Activated naive CD8-positive, alpha-beta T cell treated with anti-CD3 and anti-CD28 coated beads, Interleukin-2, amount 50 U/mL, for 24 hours (primary cell): ENCODE measurements around the gene CYP27B1.

Source experiments
- ATAC-seq: fragments of 150-1000 bp; cut with Tn5 transposase; one replicate; pipeline ENCODE4 v1.10.0; 2021
- DNase-seq: peaks from one replicate; pipeline ENCODE4 v3.0.0; 2021
- H3K27ac Mint-ChIP-seq: one replicate; pipeline ENCODE4 v1.8.0; 2021; ENCODE audit warnings: mild to moderate bottlenecking, mixed read lengths
- H3K27me3 Mint-ChIP-seq: one replicate; pipeline ENCODE4 v1.8.0; 2021; ENCODE audit warnings: mixed read lengths
- H3K36me3 Mint-ChIP-seq: one replicate; pipeline ENCODE4 v1.8.0; 2021; ENCODE audit warnings: low read depth, mixed read lengths
- H3K4me1 Mint-ChIP-seq: one replicate; pipeline ENCODE4 v1.8.0; 2021; ENCODE audit warnings: mixed read lengths
- H3K4me3 Mint-ChIP-seq: one replicate; pipeline ENCODE4 v1.8.0; 2021; ENCODE audit warnings: mild to moderate bottlenecking, moderate library complexity, mixed read lengths
- H3K9me3 Mint-ChIP-seq: one replicate; pipeline ENCODE4 v1.8.0; 2021; ENCODE audit warnings: mixed read lengths

The CYP27B1 gene

GRCh38 chr12:57754411-57755193 is 12.3 kb downstream of the CYP27B1 start, which contains the start of gene MARCHF9:
Gene MARCHF9 (plus strand): TSS chr12:57755103. CDS start chr12:57755529, 426 bp downstream.
- Mint-ChIP-seq H3K27me3 (peaks cover 3% of the 10 kb centered on the region), H3K27ac (peak within 1 kb of the TSS; percentile 21), H3K4me1 (peaks cover 61% of the 10 kb centered on the region), H3K4me3 (peak within 1 kb of the TSS; percentile 80), H3K36me3 (peaks cover 29% of the 10 kb centered on the region), H3K9me3 (no peaks in the 10 kb centered on the region)
- ATAC-seq: peak; percentile 53
- DNase-seq: peak; percentile 84

- no peaks in the 10 kb centered on the region for H3K9me3 Mint-ChIP-seq
- H3K36me3 Mint-ChIP-seq: peaks cover 34% of the 10 kb centered on the region
- peaks cover 62% of the 10 kb centered on the region for H3K4me1 Mint-ChIP-seq
- ATAC-seq (no peak), DNase-seq (no peak)
- peaks cover 3% of the 10 kb centered on the region for H3K27me3 Mint-ChIP-seq
- H3K27ac Mint-ChIP-seq: peak overlapping the region; percentile 21
- peak overlapping the region; percentile 80 for H3K4me3 Mint-ChIP-seq
These were observed 13.0 kb downstream of the CYP27B1 start for GRCh38 chr12:57753756-57754337.

- peaks cover 66% of the 10 kb centered on the region for H3K4me1 Mint-ChIP-seq
- H3K4me3 Mint-ChIP-seq: peak overlapping the region; percentile 96
These were observed 14.2 kb downstream of the CYP27B1 start for GRCh38 chr12:57752668-57753000.

GRCh38 chr12:57751788-57752667 is 14.8 kb downstream of the CYP27B1 start, which contains the start of gene CDK4:
Gene CDK4 (minus strand): TSS chr12:57752310. CDS start chr12:57751717, 593 bp downstream.
- peaks cover 41% of the 10 kb centered on the region for H3K36me3 Mint-ChIP-seq
- peaks cover 65% of the 10 kb centered on the region for H3K4me1 Mint-ChIP-seq
- H3K4me3 Mint-ChIP-seq: peak within 1 kb of the TSS; percentile 96
- DNase-seq (peak; percentile 98), ATAC-seq (peak; percentile 77)
- H3K9me3 Mint-ChIP-seq: no peaks in the 10 kb centered on the region
- H3K27me3 Mint-ChIP-seq: peaks cover 3% of the 10 kb centered on the region
- H3K27ac Mint-ChIP-seq: peak within 1 kb of the TSS; percentile 96

More at GRCh38 chr12:57752668-57753000, 14.2 kb downstream of the CYP27B1 start:
- Mint-ChIP-seq H3K36me3 (peaks cover 36% of the 10 kb centered on the region), H3K27ac (peak overlapping the region; percentile 96), H3K9me3 (no peaks in the 10 kb centered on the region), H3K27me3 (peaks cover 3% of the 10 kb centered on the region)
- DNase-seq: no peak
- ATAC-seq: no peak

- H3K4me3 Mint-ChIP-seq: peak overlapping the region; percentile 96
- H3K27ac Mint-ChIP-seq: peak overlapping the region; percentile 96
- H3K9me3 Mint-ChIP-seq: no peaks in the 10 kb centered on the region
- peaks cover 43% of the 10 kb centered on the region for H3K36me3 Mint-ChIP-seq
- peaks cover 3% of the 10 kb centered on the region for H3K27me3 Mint-ChIP-seq
- DNase-seq (no peak), ATAC-seq (no peak)
- H3K4me1 Mint-ChIP-seq: peaks cover 60% of the 10 kb centered on the region
These were observed 15.5 kb downstream of the CYP27B1 start for GRCh38 chr12:57751432-57751787.

- ATAC-seq (no peak), DNase-seq (no peak)
- Mint-ChIP-seq H3K27ac (peak overlapping the region; percentile 96), H3K4me3 (peak overlapping the region; percentile 96), H3K36me3 (peaks cover 49% of the 10 kb centered on the region), H3K4me1 (peaks cover 61% of the 10 kb centered on the region), H3K9me3 (no peaks in the 10 kb centered on the region), H3K27me3 (peaks cover 3% of the 10 kb centered on the region)
These were observed 16.1 kb downstream of the CYP27B1 start for GRCh38 chr12:57750561-57751431.

GRCh38 chr12:57749061-57749460 is 17.8 kb downstream of the CYP27B1 start:
- Mint-ChIP-seq H3K36me3 (peaks cover 54% of the 10 kb centered on the region), H3K9me3 (no peaks in the 10 kb centered on the region), H3K4me3 (no peak overlapping the region), H3K4me1 (peaks cover 71% of the 10 kb centered on the region), H3K27me3 (peaks cover 3% of the 10 kb centered on the region), H3K27ac (no peak overlapping the region)
- DNase-seq (no peak), ATAC-seq (no peak)

DNA sequence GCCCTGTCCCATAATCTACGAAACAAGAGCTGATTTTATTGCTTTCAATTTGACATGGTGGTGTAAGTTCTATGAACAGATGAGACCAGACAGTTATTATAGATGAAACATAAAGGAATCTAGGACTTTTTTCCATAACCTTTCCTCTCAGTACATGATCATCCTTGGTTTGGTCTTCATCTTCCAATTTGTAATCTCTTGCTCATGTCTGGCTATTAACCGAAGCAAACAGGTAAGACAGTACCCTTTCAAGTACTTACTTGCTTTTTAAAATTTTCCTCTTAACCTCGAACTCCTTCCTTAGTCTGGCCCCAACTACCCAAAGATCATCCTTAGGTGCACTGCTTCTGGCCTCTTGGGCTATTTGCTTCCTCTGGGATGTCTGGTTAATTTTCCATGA is 20.9 kb downstream of the CYP27B1 start:
- H3K4me1 Mint-ChIP-seq: peaks cover 58% of the 10 kb centered on the region
- DNase-seq (no peak), ATAC-seq (no peak)
- H3K9me3 Mint-ChIP-seq: no peaks in the 10 kb centered on the region
- no peaks in the 10 kb centered on the region for H3K27me3 Mint-ChIP-seq
- H3K27ac Mint-ChIP-seq: peak overlapping the region; percentile 92
- H3K36me3 Mint-ChIP-seq: peaks cover 44% of the 10 kb centered on the region
- peak overlapping the region; percentile 89 for H3K4me3 Mint-ChIP-seq

- Mint-ChIP-seq H3K27ac (peak overlapping the region; percentile 92), H3K9me3 (no peaks in the 10 kb centered on the region), H3K36me3 (peaks cover 38% of the 10 kb centered on the region), H3K27me3 (no peaks in the 10 kb centered on the region), H3K4me1 (peaks cover 58% of the 10 kb centered on the region), H3K4me3 (peak overlapping the region; percentile 89)
- DNase-seq (no peak), ATAC-seq (no peak)
These were observed 21.4 kb downstream of the CYP27B1 start for GRCh38 chr12:57745485-57745881.

DNA sequence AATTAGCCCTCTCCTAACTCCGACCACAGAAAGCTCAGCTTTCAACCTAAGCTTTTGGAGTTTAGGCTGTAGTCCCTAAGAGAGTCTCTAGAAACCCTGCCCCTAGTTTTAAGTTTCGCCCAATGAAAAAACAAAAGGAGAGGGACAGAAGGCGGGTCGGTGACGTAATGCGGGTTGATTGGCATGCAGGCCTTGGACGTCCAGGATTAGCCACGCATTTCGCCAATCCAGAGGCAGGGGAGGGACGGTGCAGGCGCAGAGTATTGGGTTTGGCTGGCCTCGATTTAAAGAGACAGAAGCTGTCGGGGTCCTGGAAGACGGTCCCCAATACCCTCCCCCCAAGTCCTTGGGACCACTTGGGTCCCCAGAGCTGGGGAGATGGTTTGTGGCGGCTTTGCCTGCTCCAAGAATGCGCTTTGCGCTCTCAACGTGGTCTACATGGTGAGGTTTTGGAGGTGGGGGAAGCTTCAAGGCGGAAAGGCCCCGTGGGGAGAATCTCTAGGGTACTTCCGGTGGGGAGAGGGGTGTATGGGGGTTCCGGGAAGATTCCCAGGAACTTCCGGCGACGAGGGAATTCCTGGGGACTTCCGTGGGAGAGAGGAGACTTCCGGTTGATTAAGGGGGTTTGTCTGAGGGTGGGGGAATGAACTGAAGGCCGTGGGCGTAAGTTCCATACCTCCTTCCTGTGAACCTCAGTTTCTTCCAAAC is 21.9 kb downstream of the CYP27B1 start, which contains the start of gene TSPAN31:
Gene TSPAN31 (plus strand): TSS at position 263 of the 708 bp plus-strand sequence. CDS start 116 bp downstream, at position 379.
- ATAC-seq (peak; percentile 80), DNase-seq (peak; percentile 93)
- H3K36me3 Mint-ChIP-seq: peaks cover 34% of the 10 kb centered on the region
- peak within 1 kb of the TSS; percentile 92 for H3K27ac Mint-ChIP-seq
- H3K4me1 Mint-ChIP-seq: peaks cover 60% of the 10 kb centered on the region
- H3K4me3 Mint-ChIP-seq: peak within 1 kb of the TSS; percentile 89
- H3K27me3 Mint-ChIP-seq: no peaks in the 10 kb centered on the region
- H3K9me3 Mint-ChIP-seq: no peaks in the 10 kb centered on the region

DNA sequence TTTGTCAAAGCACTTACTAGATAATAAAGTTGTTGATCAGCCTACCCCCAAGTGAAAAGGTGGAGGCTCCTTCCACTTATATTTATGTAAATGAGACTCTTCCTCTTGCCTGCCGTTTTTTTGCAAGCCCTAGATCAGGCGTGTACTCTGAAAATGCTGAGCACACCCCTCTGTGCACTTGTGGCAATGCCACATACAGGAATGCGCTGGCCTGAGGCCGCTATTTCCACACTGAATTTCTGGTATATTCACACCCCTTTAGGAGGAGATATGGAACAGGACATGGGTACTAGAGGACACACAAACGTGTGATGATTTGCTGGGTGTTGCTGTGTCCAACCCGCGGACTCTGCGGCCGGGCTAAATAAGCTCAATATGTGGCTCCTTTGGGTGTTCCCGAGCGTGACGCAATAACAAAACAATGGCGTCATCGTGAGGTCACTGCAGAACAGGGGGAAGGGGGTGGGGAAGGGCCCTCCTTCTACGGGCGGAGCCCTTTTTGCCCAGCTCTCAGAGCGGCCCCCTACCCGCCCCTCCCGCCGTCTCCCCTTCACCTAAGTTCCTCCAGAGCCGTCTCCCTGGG is 22.6 kb downstream of the CYP27B1 start:
- Mint-ChIP-seq H3K4me1 (peaks cover 65% of the 10 kb centered on the region), H3K4me3 (peak overlapping the region; percentile 89), H3K9me3 (no peaks in the 10 kb centered on the region), H3K36me3 (peaks cover 30% of the 10 kb centered on the region), H3K27me3 (no peaks in the 10 kb centered on the region), H3K27ac (peak overlapping the region; percentile 92)
- DNase-seq (peak; percentile 81), ATAC-seq (peak; percentile 22)

GRCh38 chr12:57743769-57744168 is 23.1 kb downstream of the CYP27B1 start:
- Mint-ChIP-seq H3K9me3 (no peaks in the 10 kb centered on the region), H3K4me1 (peaks cover 64% of the 10 kb centered on the region), H3K27ac (no peak overlapping the region), H3K4me3 (peak overlapping the region; percentile 89), H3K36me3 (peaks cover 26% of the 10 kb centered on the region), H3K27me3 (no peaks in the 10 kb centered on the region)
- ATAC-seq (no peak), DNase-seq (no peak)
